SK-N-SH (cell line): Measurements from ENCODE around the gene WTAP.

Experiments used
- CTCF ChIP-seq: fragments of 200-600 bp; sonication (generic); IDR thresholded peaks from 2 replicates; pipeline ENCODE4 v1.6.1; 2017; ENCODE audit warnings: antibody characterized with exemption, mild to moderate bottlenecking, moderate library complexity
- EP300 ChIP-seq, 2 experiments: IDR thresholded peaks; 2 replicates each; pipeline versions ENCODE4 v1.4.0 to v1.6.1; 2012; ENCODE audit warnings: borderline replicate concordance in 1 of 2, low read depth in 1 of 2, low read length in 1 of 2
- RAD21 ChIP-seq: IDR thresholded peaks from 2 replicates; pipeline ENCODE4 v1.6.1; 2012; ENCODE audit warnings: mild to moderate bottlenecking, low read length
- SIN3A ChIP-seq: IDR thresholded peaks from 2 replicates; pipeline ENCODE4 v1.6.1; 2012; ENCODE audit warnings: low read depth, mild to moderate bottlenecking, low read length, moderate library complexity, borderline replicate concordance

GRCh38 chr6:159715605-159716004 lies 11.7 kb upstream of the WTAP start:
- TF ChIP-seq EP300 (IDR thresholded peaks at IDR 0.05; ENCODE audit: borderline replicate concordance in 1 of 2, low read depth in 1 of 2, low read length in 1 of 2) (no peak), CTCF (no peak), RAD21 (no peak), SIN3A (no peak)
